Small intestine (tissue), 7 donors: ENCODE results near the gene XCL1. TPM values are rescaled to one million over a fixed set of nuclear protein-coding genes. Genes with fewer than 3 reads are reported as not detected.

Source experiments
- DNase-seq, 2 donors: peaks; one replicate each; pipeline versions ENCODE4 v3.0.0 to v3.0.0-alpha.2; 2013
- FAIRE-seq: peaks from 2 replicates; lab custom pipeline; 2012; peaks lifted over from hg19 to GRCh38; lab: Jason Lieb, UNC
- H3K27ac ChIP-seq, 3 donors: one replicate each; pipeline ENCODE4 v1.5.1; 2013; ENCODE audit warnings: low read length in 2 of 3, mild to moderate bottlenecking in 2 of 3, control low read depth in 1 of 3, inconsistent platforms in 1 of 3, low read depth in 1 of 3, moderate library complexity in 1 of 3
- H3K27me3 ChIP-seq, 3 donors: one replicate each; pipeline ENCODE4 v1.6.1; 2013; ENCODE audit warnings: low read length in 3 of 3, inconsistent platforms in 1 of 3; ENCODE audit not compliant: control insufficient read depth in 3 of 3, insufficient read depth in 3 of 3
- H3K36me3 ChIP-seq, 3 donors: one replicate each; pipeline ENCODE4 v1.6.1; 2013; ENCODE audit warnings: low read length in 3 of 3, inconsistent platforms in 1 of 3, low read depth in 1 of 3, mild to moderate bottlenecking in 1 of 3, moderate library complexity in 1 of 3; ENCODE audit not compliant: control insufficient read depth in 3 of 3, insufficient read depth in 2 of 3
- H3K4me1 ChIP-seq, 3 donors: one replicate each; pipeline ENCODE4 v1.6.1; 2013; ENCODE audit warnings: low read length in 2 of 3, inconsistent platforms in 1 of 3, low read depth in 1 of 3, mild to moderate bottlenecking in 1 of 3, moderate library complexity in 1 of 3; ENCODE audit not compliant: control insufficient read depth in 3 of 3, insufficient read depth in 2 of 3
- H3K4me3 ChIP-seq, 3 donors: one replicate each; pipeline ENCODE4 v1.5.1; 2013; ENCODE audit warnings: low read length in 3 of 3, control low read depth in 1 of 3, inconsistent platforms in 1 of 3, low read depth in 1 of 3, mild to moderate bottlenecking in 1 of 3, moderate library complexity in 1 of 3
- H3K9me3 ChIP-seq, 2 donors: one replicate each; pipeline ENCODE4 v1.6.1; 2013; ENCODE audit warnings: low read depth in 1 of 2, low read length in 1 of 2; ENCODE audit not compliant: control insufficient read depth in 2 of 2, insufficient read depth in 1 of 2
- WGBS, 3 donors: extraction: QIAGEN DNeasy Blood & Tissue Kit; methylation state at CpG; one replicate each; pipeline ENCODE4 v1.1.7; 2013; 5-methylcytosine and 5-hydroxymethylcytosine counted together
- polyA plus RNA-seq, 4 donors: library from polyadenylated mRNA; stranded (reverse) in 3 of 4; unstranded in 1 of 4; fragments of 200-250 nt in 3 of 4; fragments of 120-200 nt in 1 of 4; gene quantifications; one replicate each; pipeline versions ENCODE4 v1.2.1 to v1.2.3, GENCODE V29; 2013
- donor health status: healthy with polysubstance abuse.
- donor health status: control.
- donor health status: control.
- donor health status: Bipolar disorder and iron deficiency.
- donor health status: healthy.

The XCL1 gene
- polyA plus RNA-seq, 4 donors: 0.21 to 1.3 (median 0.54) TPM; not detected in 1

DNA sequence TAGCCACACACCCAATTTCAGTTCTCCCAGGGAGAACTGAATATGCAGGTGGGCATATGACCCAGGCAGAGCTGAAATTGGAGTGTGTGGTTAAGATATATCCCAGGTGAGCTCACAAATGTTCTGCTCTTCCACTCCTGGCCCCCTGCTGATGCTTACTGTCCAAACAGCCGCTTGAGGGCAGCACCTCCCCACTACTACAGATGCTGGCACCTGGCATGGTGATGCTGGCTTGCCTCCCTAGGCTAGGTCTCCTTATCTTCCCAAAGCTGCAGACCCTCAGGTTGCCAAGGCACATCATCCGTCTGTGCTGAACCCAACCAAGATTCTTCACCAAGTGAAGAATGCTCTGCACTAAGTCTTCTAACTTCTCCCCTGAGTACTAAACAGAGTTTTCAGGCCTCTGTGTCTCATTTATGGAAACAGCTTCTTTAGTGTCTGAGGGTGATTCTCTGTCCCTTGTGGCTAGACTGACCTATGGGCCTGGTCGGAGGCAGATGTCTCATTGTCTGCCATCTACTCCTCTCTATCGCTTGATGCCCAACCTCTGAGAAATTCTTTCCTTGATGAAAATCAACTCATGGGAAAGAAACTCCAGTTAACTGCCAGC, 27.2 kb downstream of the XCL1 start:
- no peak overlapping the region for H3K27ac ChIP-seq
- H3K36me3 ChIP-seq: no peaks in the 10 kb centered on the region
- H3K9me3 ChIP-seq: no peaks in the 10 kb centered on the region
- H3K4me1 ChIP-seq: peaks cover 0 to 5% (median 0%) of the 10 kb centered on the region in 3 donors
- FAIRE-seq (no peak), DNase-seq (peak; percentile 82 to 85)
- H3K4me3 ChIP-seq: no peak overlapping the region
- 27 to 37% (median 29%) methylated on average over 4 of the region's 4 CpGs for whole genome bisulfite sequencing, 3 donors
- H3K27me3 ChIP-seq: no peaks in the 10 kb centered on the region

DNA sequence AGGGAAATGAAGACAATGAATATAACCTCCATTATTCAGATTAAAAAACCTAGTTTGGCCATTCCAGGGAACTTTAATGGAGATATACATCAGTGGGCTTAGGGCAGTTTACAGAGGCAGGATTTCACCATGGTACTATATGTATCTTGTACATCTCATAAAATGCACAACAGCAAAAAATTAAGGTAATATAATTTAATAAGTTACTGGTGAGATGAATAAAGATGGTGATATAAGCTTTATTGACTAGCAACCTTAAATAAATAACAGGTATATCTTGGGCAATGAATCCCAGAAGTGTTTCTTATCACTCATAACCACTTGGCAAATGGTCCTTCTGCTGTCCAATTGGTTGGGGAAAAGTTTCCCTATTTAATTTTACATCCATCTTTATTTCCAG, 29.0 kb downstream of the XCL1 start:
- DNase-seq (peak in 1 of 2 donors; percentile 40), FAIRE-seq (no peak)
- Histone ChIP-seq H3K36me3 (no peaks in the 10 kb centered on the region), H3K27me3 (no peaks in the 10 kb centered on the region), H3K4me3 (no peak overlapping the region), H3K4me1 (peaks cover 0 to 2% (median 0%) of the 10 kb centered on the region in 3 donors), H3K9me3 (no peaks in the 10 kb centered on the region), H3K27ac (no peak overlapping the region)

DNA sequence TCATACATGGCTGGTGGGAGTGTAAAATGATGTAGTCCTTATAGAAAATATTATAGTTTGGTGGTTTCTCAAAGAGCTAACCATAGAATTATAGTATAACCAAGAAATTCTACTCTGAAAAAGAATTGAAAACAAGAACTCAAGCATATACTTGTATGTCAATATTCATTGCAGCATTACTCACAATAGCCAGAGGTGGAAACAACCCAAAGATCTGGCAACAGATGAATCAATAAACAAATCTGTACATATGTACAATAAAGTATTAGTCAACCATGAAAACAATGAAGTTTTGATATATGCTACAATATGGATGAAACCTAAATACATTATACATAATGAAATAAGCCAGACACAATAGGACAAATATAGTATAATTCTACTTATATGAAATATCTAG, 29.7 kb downstream of the XCL1 start:
- Histone ChIP-seq H3K27me3 (no peaks in the 10 kb centered on the region), H3K36me3 (no peaks in the 10 kb centered on the region), H3K4me3 (no peak overlapping the region), H3K9me3 (no peaks in the 10 kb centered on the region), H3K27ac (no peak overlapping the region), H3K4me1 (peaks cover 0 to 2% (median 0%) of the 10 kb centered on the region in 3 donors)
- no peak for DNase-seq
- no peak for FAIRE-seq

DNA sequence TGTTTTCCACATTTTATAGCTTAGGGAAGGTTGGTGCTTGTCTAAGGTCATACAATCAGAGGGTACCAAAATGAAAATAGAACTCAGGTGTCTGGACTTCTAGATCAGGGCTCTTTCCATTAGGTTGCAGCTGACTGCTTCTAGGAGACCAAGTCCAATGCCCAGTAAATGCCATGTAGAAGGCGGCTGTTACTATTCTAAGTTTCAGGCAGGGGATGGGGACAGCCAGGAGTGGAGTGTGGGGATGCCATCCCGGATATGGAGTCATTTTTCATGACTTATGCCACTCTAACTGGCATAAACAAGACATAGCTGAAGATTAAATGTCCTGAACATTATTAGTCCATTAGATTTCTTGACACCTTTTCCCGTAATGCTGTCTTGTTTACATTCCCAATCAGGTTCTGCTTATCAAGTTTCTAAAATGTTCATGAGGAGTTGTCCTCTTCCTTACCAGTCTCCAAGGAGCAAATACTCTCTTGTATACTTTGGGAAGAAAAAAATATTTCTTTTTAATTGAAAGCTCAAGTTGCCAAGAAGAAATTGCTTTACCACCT, 31.5 kb downstream of the XCL1 start:
- no peaks in the 10 kb centered on the region for H3K9me3 ChIP-seq

DNA sequence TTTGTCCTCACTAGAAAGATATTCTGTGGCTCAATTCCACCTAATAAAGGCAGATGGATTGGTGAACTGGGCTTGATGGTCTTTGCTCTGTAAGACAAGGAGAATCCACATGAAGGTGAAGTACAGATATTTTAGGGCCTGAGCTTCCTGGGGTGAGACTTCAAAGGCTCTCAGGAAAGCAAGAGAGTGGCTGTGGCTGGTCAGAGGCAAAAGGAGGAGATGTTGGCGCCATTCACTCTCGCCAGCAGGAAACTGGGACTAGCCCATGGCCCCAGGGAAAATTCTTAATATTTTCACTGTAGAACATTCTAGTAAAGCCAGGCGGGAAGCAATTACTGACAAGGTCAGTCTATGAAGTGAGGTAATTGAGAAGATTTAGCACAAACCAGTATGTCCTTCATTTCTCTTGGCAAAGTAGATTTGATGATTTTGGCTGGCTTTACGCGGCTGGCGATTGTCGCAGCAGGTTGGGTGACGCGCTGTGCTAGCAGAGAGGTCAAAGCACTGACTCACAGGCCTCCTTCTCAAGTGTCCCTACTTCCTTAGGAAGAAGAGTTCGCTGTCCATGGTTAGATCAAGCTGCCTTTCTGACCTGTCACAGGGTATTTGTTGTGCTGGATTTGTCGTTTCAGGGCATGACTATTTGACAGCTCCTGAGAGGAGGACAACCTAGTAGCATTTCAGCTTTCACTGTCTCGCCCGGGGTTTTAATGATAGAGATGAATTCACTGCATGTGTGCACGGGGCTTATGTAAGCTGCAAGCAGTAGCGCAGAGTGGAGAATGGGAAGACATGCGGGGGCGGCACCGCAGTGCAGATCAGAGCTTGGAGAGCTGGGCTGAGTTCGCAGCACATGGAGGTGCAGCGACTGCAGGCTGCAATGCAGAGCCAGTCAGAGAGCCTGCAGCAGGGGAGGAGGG, 32.7 kb downstream of the XCL1 start:
- 72 to 95% (median 90%) methylated on average over 20 of the region's 20 CpGs for WGBS, 3 donors
- no peak for FAIRE-seq
- no peak for DNase-seq
- Histone ChIP-seq H3K27me3 (no peaks in the 10 kb centered on the region), H3K4me3 (no peak overlapping the region), H3K4me1 (peaks cover 0 to 7% (median 2%) of the 10 kb centered on the region in 3 donors), H3K27ac (no peak overlapping the region), H3K36me3 (no peaks in the 10 kb centered on the region), H3K9me3 (no peaks in the 10 kb centered on the region)

More for the DNA sequence above, 31.5 kb downstream of the XCL1 start:
- Histone ChIP-seq H3K27ac (no peak overlapping the region), H3K4me3 (no peak overlapping the region), H3K4me1 (peaks cover 0 to 2% (median 0%) of the 10 kb centered on the region in 3 donors), H3K36me3 (no peaks in the 10 kb centered on the region), H3K27me3 (no peaks in the 10 kb centered on the region)
- DNase-seq (no peak), FAIRE-seq (no peak)
- WGBS, 3 donors: 77 to 88% (median 84%) methylated on average over 3 of the region's 3 CpGs

DNA sequence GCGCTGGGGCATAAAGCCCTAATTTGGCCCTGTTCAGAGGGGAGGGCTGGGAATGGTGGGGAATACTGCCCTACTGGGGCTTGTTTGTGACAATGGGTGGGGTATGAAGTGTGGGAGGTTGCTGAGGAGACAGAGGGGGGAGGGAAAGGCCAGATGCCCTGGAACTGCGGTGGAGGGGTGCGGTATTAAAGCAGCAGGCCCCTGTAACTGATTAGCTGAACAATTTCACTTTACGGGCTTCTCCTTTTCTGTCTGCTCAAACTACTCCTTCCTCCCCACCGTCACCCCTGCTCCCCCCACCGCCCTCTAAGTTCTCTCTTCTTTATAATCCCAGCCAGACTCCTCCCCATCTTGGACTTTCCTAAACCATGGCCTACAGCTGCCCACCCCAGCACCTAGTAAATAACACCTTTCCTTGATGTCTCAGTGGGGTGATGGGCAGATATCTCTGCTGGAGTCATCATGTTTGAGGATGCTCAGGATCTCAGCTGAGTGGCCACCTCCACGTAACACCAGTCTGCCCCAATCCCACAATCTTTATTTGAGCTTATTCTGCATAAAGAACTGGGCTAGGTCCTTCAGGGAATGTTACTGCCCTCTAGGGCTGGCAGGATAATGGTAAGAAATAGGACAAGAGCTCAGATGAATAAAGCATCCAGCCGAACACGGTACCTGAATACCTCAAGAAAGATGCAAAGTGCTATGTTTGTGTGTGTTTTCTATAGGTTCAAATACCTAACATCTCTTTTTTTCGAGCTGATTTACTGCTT, 33.5 kb downstream of the XCL1 start:
- no peak overlapping the region for H3K4me3 ChIP-seq
- no peak overlapping the region for H3K27ac ChIP-seq
- no peaks in the 10 kb centered on the region for H3K36me3 ChIP-seq
- no peak for DNase-seq
- peaks cover 0 to 11% (median 2%) of the 10 kb centered on the region in 3 donors for H3K4me1 ChIP-seq
- no peaks in the 10 kb centered on the region for H3K9me3 ChIP-seq
- no peak for FAIRE-seq
- WGBS, 3 donors: 78 to 90% (median 83%) methylated on average over 10 of the region's 10 CpGs
- H3K27me3 ChIP-seq: no peaks in the 10 kb centered on the region

DNA sequence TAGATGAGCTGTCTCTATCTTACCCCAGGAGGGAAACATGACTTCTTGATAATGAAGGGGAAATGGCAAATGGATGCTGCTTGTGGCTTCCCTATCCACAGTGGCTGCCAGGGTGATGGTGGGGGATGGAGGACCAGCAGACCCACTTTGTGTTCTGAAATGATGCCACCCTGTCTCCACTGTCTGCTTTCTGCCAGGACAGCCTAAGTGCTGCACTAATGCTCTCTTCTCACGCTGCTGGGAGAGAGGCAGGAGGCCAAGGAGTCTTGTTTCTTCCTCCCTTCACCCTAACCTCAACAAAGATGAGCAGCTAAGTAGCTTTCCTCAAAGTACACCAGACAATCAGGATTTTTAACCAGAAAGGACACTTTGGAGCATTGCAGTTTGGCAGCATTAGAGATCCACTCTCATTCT, 36.6 kb downstream of the XCL1 start:
- Histone ChIP-seq H3K27ac (no peak overlapping the region), H3K36me3 (no peaks in the 10 kb centered on the region), H3K4me3 (no peak overlapping the region), H3K27me3 (no peaks in the 10 kb centered on the region), H3K9me3 (no peaks in the 10 kb centered on the region), H3K4me1 (peaks cover 0 to 13% (median 2%) of the 10 kb centered on the region in 3 donors)
- 73 to 100% (median 90%) methylated on average over 1 of the region's 1 CpG for whole genome bisulfite sequencing, 3 donors
- FAIRE-seq (no peak), DNase-seq (no peak)

DNA sequence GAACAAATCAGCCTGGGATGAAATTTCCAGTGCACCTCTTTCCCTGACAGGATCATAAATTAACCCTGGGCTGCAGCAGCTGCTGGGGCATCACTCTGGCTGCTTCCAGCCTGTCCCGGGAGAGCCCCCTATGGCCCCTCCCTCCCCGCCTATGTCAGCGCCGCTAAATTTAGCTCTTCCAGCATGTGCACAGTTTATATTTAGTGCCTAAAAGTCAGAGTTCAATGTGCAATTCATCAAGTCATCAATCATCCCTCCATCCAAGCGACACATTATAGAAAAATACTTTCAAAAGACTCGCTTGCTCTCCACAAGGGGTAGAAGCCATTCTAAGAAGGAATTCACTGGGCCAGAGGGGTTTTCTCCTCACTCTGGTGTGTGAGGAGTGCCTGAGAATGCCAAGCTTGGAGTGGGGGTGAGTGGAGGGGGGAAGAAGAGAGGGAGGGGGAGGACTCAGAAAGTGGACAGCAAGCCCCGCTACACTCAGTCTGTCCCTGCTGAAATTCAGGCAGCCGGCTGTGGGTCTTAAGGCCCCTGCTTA, 37.4 kb downstream of the XCL1 start:
- Histone ChIP-seq H3K36me3 (no peaks in the 10 kb centered on the region), H3K27ac (no peak overlapping the region), H3K4me1 (peaks cover 0 to 13% (median 2%) of the 10 kb centered on the region in 3 donors), H3K27me3 (no peaks in the 10 kb centered on the region), H3K4me3 (no peak overlapping the region), H3K9me3 (no peaks in the 10 kb centered on the region)
- no peak for FAIRE-seq
- no peak for DNase-seq
- 37 to 67% (median 56%) methylated on average over 8 of the region's 8 CpGs for WGBS, 3 donors
